IMR-90 (cell line): Measurements from ENCODE around the gene HENMT1. TPM values are rescaled to one million over a fixed set of nuclear protein-coding genes. Genes with fewer than 3 reads are reported as not detected.

Experiments
- ATAC-seq: fragments of 200-7000 bp; cut with Tn5 transposase; 2 replicates; pipeline ENCODE4 v1.9.1; 2020; ENCODE audit warnings: low read depth, mild to moderate bottlenecking, moderate library complexity
- Bru-seq: library from RNA; stranded (reverse); fragments of 400-500 nt; gene quantifications from one replicate; lab custom pipeline; 2021; lab: Mats Ljungman, UMichigan
- BruChase-seq, 2 experiments: library from RNA; stranded (reverse); fragments of 400-500 nt; gene quantifications; one replicate each; lab custom pipeline; 2021; lab: Mats Ljungman, UMichigan
- BruUV-seq: library from RNA; stranded (reverse); fragments of 400-500 nt; replicated peaks from 2 replicates; lab custom pipeline; 2021; lab: Mats Ljungman, UMichigan
- CTCF ChIA-PET: fragments of 300-600 bp; formaldehyde crosslinking; extraction: SDS; loops from one replicate; lab custom pipeline; 2021; ENCODE audit warnings: antibody characterized with exemption; lab: Yijun Ruan, JAX
- POLR2A ChIA-PET: fragments of 300-600 bp; sonication (Branson Sonifier 250); formaldehyde crosslinking; loops from one replicate; lab custom pipeline; 2022; ENCODE audit warnings: antibody characterized with exemption; ENCODE audit not compliant: unreplicated experiment; lab: Charles Lee
- DNase-seq: peaks from one replicate; pipeline ENCODE4 v3.0.0; 2013
- H2AFZ ChIP-seq: replicated peaks from 2 replicates; pipeline ENCODE3; 2013; ENCODE audit warnings: low read length, mild to moderate bottlenecking; ENCODE audit not compliant: poor library complexity
- H2AK5ac ChIP-seq: 2 replicates; pipeline ENCODE4 v1.6.1; 2013; ENCODE audit warnings: low read depth, low read length, inconsistent platforms
- H2AK9ac ChIP-seq: replicated peaks from 2 replicates; pipeline ENCODE3; 2013; ENCODE audit warnings: mild to moderate bottlenecking, low read depth, low read length, moderate library complexity; ENCODE audit not compliant: poor library complexity
- H2BK120ac ChIP-seq: 2 replicates; pipeline ENCODE4 v1.6.1; 2013; ENCODE audit warnings: low read depth, low read length, inconsistent platforms
- H2BK15ac ChIP-seq: 3 replicates; pipeline ENCODE4 v1.6.1; 2013; ENCODE audit warnings: low read depth, low read length, inconsistent platforms
- H2BK20ac ChIP-seq: 2 replicates; pipeline ENCODE4 v1.6.1; 2013; ENCODE audit warnings: low read depth, mild to moderate bottlenecking, inconsistent platforms, low read length, moderate library complexity
- H2BK5ac ChIP-seq: 2 replicates; pipeline ENCODE4 v1.6.1; 2013; ENCODE audit warnings: mild to moderate bottlenecking, low read depth, low read length, inconsistent platforms; ENCODE audit not compliant: poor library complexity, severe bottlenecking
- H3K14ac ChIP-seq: replicated peaks from 2 replicates; pipeline ENCODE4 v1.6.1; 2013; ENCODE audit warnings: low read depth, low read length, inconsistent platforms
- H3K18ac ChIP-seq: 2 replicates; pipeline ENCODE4 v1.6.1; 2013; ENCODE audit warnings: low read depth, low read length, control low read depth
- H3K23ac ChIP-seq: 2 replicates; pipeline ENCODE4 v1.6.1; 2013; ENCODE audit warnings: low read depth, low read length, inconsistent platforms
- H3K27ac ChIP-seq: 2 replicates; pipeline ENCODE4 v1.5.1; 2013; ENCODE audit warnings: mild to moderate bottlenecking, control low read depth, low read length; ENCODE audit not compliant: insufficient read depth
- H3K27me3 ChIP-seq: 2 replicates; pipeline ENCODE4 v1.6.1; 2013; ENCODE audit warnings: low read length; ENCODE audit not compliant: control insufficient read depth, insufficient read depth
- H3K36me3 ChIP-seq: 2 replicates; pipeline ENCODE4 v1.6.1; 2013; ENCODE audit warnings: low read length, mixed read lengths; ENCODE audit not compliant: control insufficient read depth, insufficient read depth
- H3K4ac ChIP-seq: 2 replicates; pipeline ENCODE4 v1.6.1; 2013; ENCODE audit warnings: low read depth, low read length, inconsistent platforms
- H3K4me1 ChIP-seq: 2 replicates; pipeline ENCODE4 v1.6.1; 2013; ENCODE audit warnings: low read length, mixed read lengths; ENCODE audit not compliant: control insufficient read depth, insufficient read depth
- H3K4me2 ChIP-seq: 2 replicates; pipeline ENCODE4 v1.6.1; 2013; ENCODE audit warnings: low read depth, mild to moderate bottlenecking, control low read depth, low read length, moderate library complexity
- H3K4me3 ChIP-seq: 2 replicates; pipeline ENCODE4 v1.5.1; 2013; ENCODE audit warnings: low read depth, mild to moderate bottlenecking, control low read depth, low read length, moderate library complexity; ENCODE audit not compliant: insufficient read depth
- H3K56ac ChIP-seq: 2 replicates; pipeline ENCODE4 v1.6.1; 2013; ENCODE audit warnings: low read length, inconsistent platforms; ENCODE audit not compliant: insufficient read depth; ENCODE audit errors: extremely low read depth
- H3K79me1 ChIP-seq, 2 experiments: 2 replicates each; pipeline ENCODE4 v1.6.1; 2013; ENCODE audit warnings: low read length in 2 of 2, inconsistent platforms in 1 of 2, low read depth in 1 of 2
- H3K9ac ChIP-seq: 2 replicates; pipeline ENCODE4 v1.6.1; 2013; ENCODE audit warnings: low read depth, low read length, control low read depth
- H3K9me1 ChIP-seq: 2 replicates; pipeline ENCODE4 v1.6.1; 2013; ENCODE audit warnings: low read length, inconsistent platforms; ENCODE audit not compliant: insufficient read depth
- H3K9me3 ChIP-seq: 2 replicates; pipeline ENCODE4 v1.6.1; 2013; ENCODE audit warnings: low read length; ENCODE audit not compliant: control insufficient read depth, insufficient read depth
- H4K20me1 ChIP-seq: 2 replicates; pipeline ENCODE4 v1.6.1; 2013; ENCODE audit warnings: low read length, inconsistent platforms; ENCODE audit not compliant: insufficient read depth
- H4K5ac ChIP-seq: 2 replicates; pipeline ENCODE4 v1.6.1; 2013; ENCODE audit warnings: mild to moderate bottlenecking, low read depth, low read length, control low read depth
- H4K8ac ChIP-seq, 2 experiments: 2 replicates each; pipeline ENCODE4 v1.6.1; 2013; ENCODE audit warnings: low read depth in 2 of 2, low read length in 2 of 2, control low read depth in 1 of 2, inconsistent platforms in 1 of 2
- H4K91ac ChIP-seq: 2 replicates; pipeline ENCODE4 v1.6.1; 2013; ENCODE audit warnings: low read depth, low read length, inconsistent platforms; ENCODE audit not compliant: insufficient read depth
- SMC3 ChIP-seq: fragments of 150-350 bp; IDR thresholded peaks from 2 replicates; pipeline ENCODE4 v1.6.1; 2016; ENCODE audit warnings: low read depth, mild to moderate bottlenecking, antibody characterized with exemption, low read length, moderate library complexity
- WGBS, 2 experiments: methylation state at CpG; one replicate each; pipeline versions ENCODE4 v1.1.5 to v1.1.7; 2013; ENCODE audit warnings: missing lambda C conversion rate in 2 of 2; ENCODE audit not compliant: insufficient read length in 1 of 2; ENCODE audit errors: extremely low coverage in 2 of 2; 5-methylcytosine and 5-hydroxymethylcytosine counted together
- dilution Hi-C: fragments of 300-500 bp; cut with HindIII; formaldehyde crosslinking; loops from one replicate; pipeline ENCODE4 v1.14.3; 2018; ENCODE audit warnings: low sequenced_read_pairs; ENCODE audit not compliant: unreplicated experiment
- in situ Hi-C: fragments of 300-500 bp; cut with MboI; formaldehyde crosslinking; loops from 3 replicates; pipeline ENCODE4 v1.14.3; 2019; ENCODE audit warnings: low sequenced_read_pairs, inconsistent platforms, mixed read lengths
- intact Hi-C: fragments of 100-400 bp; cut with micrococcal nuclease; formaldehyde crosslinking; loops from 2 replicates; pipeline ENCODE4 v1.10.0; 2022
- long read RNA-seq: library from polyadenylated mRNA; unstranded; transcript quantifications from one replicate; pipeline ENCODE4 v2.0.0, GENCODE V29; 2021; ENCODE audit not compliant: unreplicated experiment
- polyA plus RNA-seq, 3 experiments: library from polyadenylated mRNA; depleted of rRNA; stranded (reverse); fragments of >200 nt; gene quantifications; 2 replicates each; pipeline ENCODE4 v1.2.3, GENCODE V29; 2012; ENCODE audit warnings: low replicate concordance in 1 of 3
- total RNA-seq: library from RNA; depleted of rRNA; stranded (reverse); fragments of >200 nt; gene quantifications from 2 replicates; pipeline ENCODE4 v1.2.3, GENCODE V29; 2012; rRNA removed

HENMT1 gene
- total RNA-seq (0.28 and 0.54 TPM in 2 replicates), polyA plus RNA-seq (2012; rRNA removed) (0.43 and 0.67 TPM in 2 replicates), Bru-seq, nascent RNA (percentile 33 among the genes with signal in this experiment), BruChase-seq, experiment 1, labeled RNA remaining after a 6-hour chase (percentile 30 among the genes with signal in this experiment), BruChase-seq, experiment 2, labeled RNA remaining after a 2-hour chase (percentile 19 among the genes with signal in this experiment)
- polyA plus RNA-seq (2012; cell fraction: cytosol; rRNA removed) = 0.09 and 0.54 TPM in 2 replicates
- polyA plus RNA-seq (2012; cell fraction: nucleus; rRNA removed; ENCODE audit: low replicate concordance) = 0.09 and 0.69 TPM in 2 replicates
- long read RNA-seq, partial matches to known transcripts = 0 of 2 reads
- long read RNA-seq, other reads (novel, unspliced or antisense) = 1 of 2 reads

- Histone ChIP-seq H3K18ac (no peak within 1 kb of the TSS; the same call in 1 of the 2 replicates), H3K4me3 (peak within 1 kb of the TSS; percentile 46), H3K56ac (peak within 1 kb of the TSS; percentile 43; the same call in 1 of the 2 replicates), H2AK9ac (peak within 1 kb of the TSS; percentile 91), H3K9me1 (no peaks in the 10 kb centered on the region), H3K14ac (peak within 1 kb of the TSS; percentile 98), H3K27ac (peak within 1 kb of the TSS; percentile 14; the same call in 1 of the 2 replicates), H4K91ac (peak within 1 kb of the TSS; percentile 80), H2BK20ac (peak within 1 kb of the TSS; percentile 62), H3K4ac (peak within 1 kb of the TSS; percentile 90), H2BK120ac (peak within 1 kb of the TSS; percentile 76), H3K9ac (peak within 1 kb of the TSS; percentile 43), H2AFZ (peak within 1 kb of the TSS; percentile 98), H4K5ac (peak within 1 kb of the TSS; percentile 85), H2AK5ac (peak within 1 kb of the TSS; percentile 39; the same call in 1 of the 2 replicates), H4K8ac (peak within 1 kb of the TSS; percentile 86 to 98), H3K27me3 (no peaks in the 10 kb centered on the region), H3K79me1 (no peaks in the 10 kb centered on the region), H2BK15ac (peak within 1 kb of the TSS; percentile 67; the same call in 2 of the 3 replicates), H4K20me1 (no peaks in the 10 kb centered on the region), H3K36me3 (no peaks in the 10 kb centered on the region), H2BK5ac (peak within 1 kb of the TSS; percentile 43), H3K4me2 (peak within 1 kb of the TSS; percentile 70), H3K9me3 (no peaks in the 10 kb centered on the region), H3K23ac (peak within 1 kb of the TSS; percentile 85), H3K4me1 (peaks cover 2% of the 10 kb centered on the region; the same call in 1 of the 2 replicates)
- WGBS, 2 experiments = 5% methylated on average over 36 of the region's 81 CpGs; no CpG with 5 or more reads in 1 of the 2 experiments
- no TSS peak for BruUV-seq
- peak; percentile 80 for ATAC-seq
- peak; percentile 35 for DNase-seq
- ChIA-PET CTCF (no interaction called here), POLR2A (no interaction called here)
- TF ChIP-seq SMC3 = no peak
- dilution Hi-C loops = no loop called here
- in situ Hi-C loops = no loop called here
- intact Hi-C loops = loop anchor here (2.0 kb wide), 1 partner anchor 24 kb away; no protein-coding TSS in a partner anchor
These were observed at the start of gene HENMT1 for GRCh38 chr1:108661030-108661609. HENMT1 (minus strand) TSS chr1:108661093; CDS start chr1:108659884, 1,209 bp downstream.
